OCI-LY3 (cell line): Measurements from ENCODE around the gene ATP10A.

Experiments used
- EZH2phosphoT487 ChIP-seq: fragments of 200-600 bp; shearing (Covaris generic); IDR thresholded peaks from 2 replicates; pipeline ENCODE4 v1.6.1; 2018; ENCODE audit warnings: antibody characterized with exemption, mixed run types, low read depth
- TF ChIP-seq, protein P1 (sequence below): fragments of 200-600, 300-600 bp; sonication (generic); IDR thresholded peaks from 2 replicates; pipeline ENCODE4 v1.5.1; 2014; ENCODE audit warnings: antibody characterized with exemption, low read length, low read depth

DNA sequence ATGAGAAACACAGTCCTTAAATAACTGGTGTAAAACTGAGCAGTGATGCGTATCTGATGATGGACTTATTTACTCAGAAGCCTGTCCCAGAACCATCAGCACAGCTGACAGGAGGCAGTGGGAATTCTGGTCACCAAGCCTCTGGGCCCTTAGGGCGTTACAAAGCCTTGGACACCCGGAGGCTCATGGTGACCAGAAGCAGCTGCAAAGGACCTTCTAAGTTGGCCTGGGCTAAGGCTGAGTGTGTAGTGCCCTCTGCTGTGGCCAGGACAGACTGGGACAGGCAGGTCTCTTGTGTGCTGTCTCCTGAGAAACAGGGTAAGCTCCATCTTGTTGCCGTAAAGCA, 168.9 kb downstream of the ATP10A start:
- TF ChIP-seq, protein P1, sequence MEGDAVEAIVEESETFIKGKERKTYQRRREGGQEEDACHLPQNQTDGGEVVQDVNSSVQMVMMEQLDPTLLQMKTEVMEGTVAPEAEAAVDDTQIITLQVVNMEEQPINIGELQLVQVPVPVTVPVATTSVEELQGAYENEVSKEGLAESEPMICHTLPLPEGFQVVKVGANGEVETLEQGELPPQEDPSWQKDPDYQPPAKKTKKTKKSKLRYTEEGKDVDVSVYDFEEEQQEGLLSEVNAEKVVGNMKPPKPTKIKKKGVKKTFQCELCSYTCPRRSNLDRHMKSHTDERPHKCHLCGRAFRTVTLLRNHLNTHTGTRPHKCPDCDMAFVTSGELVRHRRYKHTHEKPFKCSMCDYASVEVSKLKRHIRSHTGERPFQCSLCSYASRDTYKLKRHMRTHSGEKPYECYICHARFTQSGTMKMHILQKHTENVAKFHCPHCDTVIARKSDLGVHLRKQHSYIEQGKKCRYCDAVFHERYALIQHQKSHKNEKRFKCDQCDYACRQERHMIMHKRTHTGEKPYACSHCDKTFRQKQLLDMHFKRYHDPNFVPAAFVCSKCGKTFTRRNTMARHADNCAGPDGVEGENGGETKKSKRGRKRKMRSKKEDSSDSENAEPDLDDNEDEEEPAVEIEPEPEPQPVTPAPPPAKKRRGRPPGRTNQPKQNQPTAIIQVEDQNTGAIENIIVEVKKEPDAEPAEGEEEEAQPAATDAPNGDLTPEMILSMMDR, result no peak
- no peak for TF ChIP-seq EZH2phosphoT487
